ENCODE measurements around the gene AMBRA1. TPM values are rescaled to one million over a fixed set of nuclear protein-coding genes. Genes with fewer than 3 reads are reported as not detected.

The AMBRA1 gene
- polyA plus RNA-seq, 10 donors: 10.4 to 14.6 (median 11.8) TPM

DNA sequence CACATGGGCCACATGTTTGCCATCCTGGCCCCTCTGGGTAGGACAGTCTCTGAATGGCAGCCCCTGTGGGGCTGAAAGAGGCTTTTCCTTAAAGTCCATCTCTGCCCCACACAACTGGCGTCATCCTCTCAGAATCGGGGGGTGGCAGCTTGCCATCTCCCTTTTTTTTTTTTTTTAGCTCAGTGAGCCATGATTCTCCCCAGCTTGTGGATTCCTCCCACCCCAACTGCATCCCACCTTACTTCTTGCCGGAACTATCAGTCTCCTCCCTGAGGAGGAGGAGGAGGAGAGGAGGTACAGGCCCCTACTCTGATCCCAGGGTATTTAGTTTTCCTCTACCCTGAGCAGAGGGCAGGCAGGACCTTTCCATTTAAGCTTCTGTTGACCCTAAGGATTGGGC, 243.1 kb downstream of the AMBRA1 start:
- DNase-seq: no peak

DNA sequence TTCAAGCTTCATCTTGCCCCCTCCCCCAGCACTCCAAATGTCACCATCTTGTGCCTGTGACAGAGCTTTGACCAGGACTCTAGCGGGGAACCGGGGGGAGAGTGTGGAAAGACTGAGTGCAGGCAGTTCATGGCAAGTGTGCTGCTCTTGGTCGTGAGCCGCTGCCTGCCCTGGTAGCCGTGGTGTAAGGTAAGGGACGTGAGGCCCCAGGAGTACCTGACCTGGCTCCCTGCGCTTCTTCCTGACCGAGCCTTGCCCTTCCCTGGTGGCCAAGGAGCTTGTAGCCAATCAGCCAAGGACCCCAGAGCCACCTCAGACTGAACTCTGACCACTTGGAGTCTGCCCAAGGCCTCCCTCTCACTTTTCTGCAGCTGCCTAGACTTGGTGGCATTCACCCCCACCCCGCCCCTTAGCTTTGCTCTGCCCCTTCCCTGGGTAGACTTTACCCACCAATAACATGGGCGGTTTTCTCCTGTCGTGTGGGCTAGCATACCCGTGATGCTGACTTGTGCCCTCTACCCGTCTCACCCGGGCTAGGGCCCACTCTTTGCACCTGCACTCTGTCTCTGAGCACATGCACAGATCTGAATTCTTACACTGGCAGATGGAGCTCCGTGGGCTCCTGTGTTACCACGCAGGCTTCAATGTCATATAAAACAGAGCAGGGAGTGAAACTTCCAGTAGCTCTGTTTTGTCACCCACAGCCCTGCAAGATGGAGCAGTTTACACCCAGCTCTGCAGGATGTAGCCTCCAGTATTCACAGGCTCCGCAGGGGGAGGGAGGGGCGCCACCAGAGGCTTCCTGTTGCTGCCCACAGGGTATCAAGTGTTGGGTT, 245.0 kb downstream of the AMBRA1 start:
- no peak for DNase-seq

DNA sequence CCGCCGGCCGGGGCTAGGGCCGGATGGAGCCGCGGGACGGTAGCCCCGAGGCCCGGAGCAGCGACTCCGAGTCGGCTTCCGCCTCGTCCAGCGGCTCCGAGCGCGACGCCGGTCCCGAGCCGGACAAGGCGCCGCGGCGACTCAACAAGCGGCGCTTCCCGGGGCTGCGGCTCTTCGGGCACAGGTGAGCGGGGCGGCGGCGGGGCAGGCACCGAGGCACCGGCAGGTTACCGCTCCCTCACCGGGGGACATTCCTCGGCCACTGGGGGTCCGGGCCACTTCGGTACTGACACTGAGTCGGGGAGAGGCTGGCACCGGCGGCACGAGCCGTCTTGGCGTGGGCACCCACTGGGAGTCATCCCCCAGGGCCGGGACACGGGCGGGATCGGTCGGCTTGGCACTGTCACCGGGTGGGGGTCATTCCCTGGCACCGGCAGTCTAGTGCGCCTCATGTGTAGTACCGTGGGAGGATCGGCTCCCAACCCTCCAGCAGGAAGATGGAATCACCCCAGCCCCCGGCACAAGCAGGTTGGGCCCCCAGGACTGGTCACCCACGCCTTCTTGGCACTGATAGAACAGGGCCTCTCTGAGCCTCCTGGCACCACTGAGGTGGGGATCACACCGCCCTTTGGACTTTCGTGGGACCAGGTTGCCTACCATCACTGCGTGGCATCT, 246.0 kb downstream of the AMBRA1 start:
- no peak for DNase-seq

DNA sequence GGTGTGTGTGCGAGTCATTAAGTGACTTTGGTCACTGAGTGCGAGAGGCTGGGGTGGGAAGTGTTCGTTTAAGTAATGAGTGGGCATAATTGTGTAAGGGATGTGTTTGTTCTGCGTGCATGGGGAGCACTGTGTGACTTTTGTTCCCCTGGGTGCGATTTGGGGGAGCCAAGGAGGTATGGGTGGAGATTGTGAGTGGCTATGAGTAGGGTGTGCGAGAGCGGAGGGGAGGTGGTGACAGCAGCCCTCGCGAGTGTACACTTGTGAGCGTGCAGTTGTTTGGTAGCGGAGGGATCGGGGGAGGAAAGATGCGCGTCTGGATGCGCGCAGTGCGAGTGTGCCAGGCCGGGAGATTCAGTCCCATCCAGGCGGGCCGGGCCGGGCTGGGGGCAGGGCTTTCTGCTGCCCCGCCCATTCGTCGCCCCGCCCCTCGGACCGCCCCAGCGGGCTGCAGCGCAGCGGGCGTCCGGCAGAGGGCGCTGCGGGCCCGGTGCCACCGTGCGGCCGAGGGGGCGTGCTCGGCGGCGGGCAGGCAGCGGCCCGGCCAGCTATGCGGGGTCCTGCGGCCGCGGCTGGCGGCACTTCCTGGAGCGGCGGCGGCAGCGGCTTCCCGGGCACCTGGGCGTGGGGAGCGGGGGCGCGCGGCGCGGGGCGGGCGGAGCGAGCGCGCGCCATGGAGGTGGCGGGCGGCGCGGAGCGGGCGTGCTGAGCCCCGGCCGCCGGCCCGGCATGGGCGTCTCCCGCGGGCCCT, 246.8 kb downstream of the AMBRA1 start, which contains the start of gene DGKZ:
TSS of gene DGKZ (plus strand) at position 578 of the 751 bp plus-strand sequence. CDS start 197 bp downstream, outside the sequence.
- peak; percentile 83 to 90 (median 88) for DNase-seq

Other genes with a start within 250 kb of the AMBRA1 start
- gene DGKZ, start 246.6 kb downstream of the AMBRA1 start, polyA plus RNA-seq (ENCODE audit: insufficient read length in 10 of 10): 10 to 100 TPM; 47.7 to 68.1 (median 57.1) TPM
- gene MDK, start 212.4 kb downstream of the AMBRA1 start, polyA plus RNA-seq (ENCODE audit: insufficient read length in 10 of 10): 100 to 1,000 TPM in 9 of 10 donors, 10 to 100 TPM in 1; 87.8 to 305 (median 171) TPM
- gene CHRM4, start 202.2 kb downstream of the AMBRA1 start, polyA plus RNA-seq (ENCODE audit: insufficient read length in 10 of 10): under 1 TPM in 4 of 10 donors, not detected in 6; 0.08 to 0.15 (median 0.11) TPM
- 1 to 10 TPM; 2.4 to 3.5 (median 3.0) TPM for gene HARBI1, start 23.2 kb upstream of the AMBRA1 start, polyA plus RNA-seq (ENCODE audit: insufficient read length in 10 of 10)
- 10 to 100 TPM; 28.8 to 47.7 (median 34.6) TPM for gene ATG13, start 23.5 kb upstream of the AMBRA1 start, polyA plus RNA-seq (ENCODE audit: insufficient read length in 10 of 10)
- 10 to 100 TPM; 34.3 to 43.3 (median 37.0) TPM for gene ARHGAP1, start 106.6 kb upstream of the AMBRA1 start, polyA plus RNA-seq (ENCODE audit: insufficient read length in 10 of 10)
- gene ZNF408, start 107.0 kb upstream of the AMBRA1 start, polyA plus RNA-seq (ENCODE audit: insufficient read length in 10 of 10): 10 to 100 TPM in 1 of 10 donors, 1 to 10 TPM in 9; 5.4 to 14.6 (median 6.9) TPM
- under 1 TPM in 1 of 10 donors, not detected in 9; 0.50 TPM for gene F2, start 125.2 kb upstream of the AMBRA1 start, polyA plus RNA-seq (ENCODE audit: insufficient read length in 10 of 10)